Ovary (tissue), 9 donors: ENCODE measurements around the gene FBXW7. TPM values are rescaled to one million over a fixed set of nuclear protein-coding genes. Genes with fewer than 3 reads are reported as not detected.

ENCODE experiments used
- DNase-seq, 5 donors: peaks; one replicate each; pipeline ENCODE4 v3.0.0-alpha.2; 2019 to 2020
- H3K27ac ChIP-seq, 2 donors: fragments of 200-600 bp; one replicate each; pipeline versions ENCODE4 v1.5.1 to v1.8.0; 2019 to 2022
- H3K27me3 ChIP-seq: fragments of 200-600 bp; one replicate; pipeline ENCODE4 v1.8.0; 2022
- H3K36me3 ChIP-seq: fragments of 200-600 bp; sonication (generic); one replicate; pipeline ENCODE4 v1.5.1; 2019
- H3K4me1 ChIP-seq: one replicate; pipeline ENCODE4 v1.8.1; 2013; ENCODE audit warnings: mild to moderate bottlenecking, moderate library complexity; ENCODE audit not compliant: insufficient read depth
- H3K4me3 ChIP-seq: fragments of 200-600 bp; sonication (generic); one replicate; pipeline ENCODE4 v1.5.1; 2017
- H3K9me3 ChIP-seq, 2 donors: fragments of 200-600 bp in 1 of 2; sonication (generic) in 1 of 2; one replicate each; pipeline versions ENCODE4 v1.5.1 to v1.8.1; 2013 to 2019; ENCODE audit warnings: mild to moderate bottlenecking in 1 of 2, moderate library complexity in 1 of 2
- CTCF ChIP-seq, 3 donors: fragments of 450-650 bp in 2 of 3; fragments of 200-600 bp in 1 of 3; IDR thresholded peaks; one replicate each; pipeline versions ENCODE4 v1.5.1 to v1.8.0; 2016 to 2022; ENCODE audit warnings: antibody characterized with exemption in 3 of 3, mild to moderate bottlenecking in 1 of 3
- EP300 ChIP-seq: sonication (generic); formaldehyde crosslinking; IDR thresholded peaks from one replicate; pipeline ENCODE4 v1.6.1; 2017; ENCODE audit warnings: antibody characterized with exemption
- POLR2A ChIP-seq: fragments of 450-650 bp; IDR thresholded peaks from one replicate; pipeline ENCODE4 v1.6.1; 2017; ENCODE audit warnings: antibody characterized with exemption, mild to moderate bottlenecking, moderate library complexity
- WGBS, 3 donors: extraction: QIAGEN DNeasy Blood & Tissue Kit in 1 of 3; methylation state at CpG; one replicate each; pipeline versions ENCODE4 v1.1.5 to v1.1.7; 2013 to 2017; 5-methylcytosine and 5-hydroxymethylcytosine counted together
- intact Hi-C, 4 donors: fragments of 100-400 bp; cut with DNase I; formaldehyde crosslinking; loops; one replicate each; pipeline versions ENCODE4 v1.11.0 to v1.15.1; 2022 to 2023
- polyA plus RNA-seq, 2 donors: library from polyadenylated mRNA; stranded (reverse); fragments of 200-250 nt in 1 of 2; fragments of 350-450 nt in 1 of 2; fragmentation: Illumina TruSeq in 1 of 2; extraction: RNeasy Lipid Tissue Mini Kit (QIAGEN cat#74804) in 1 of 2; gene quantifications; one replicate each; pipeline ENCODE4 v1.2.3, GENCODE V29; 2013 to 2014
- total RNA-seq, 7 donors: library from RNA; depleted of rRNA in 2 of 7; stranded (reverse); fragments of >200 nt in 2 of 7; fragmentation: NEBNext Ultra II Directional in 3 of 7; extraction: Animal tissue kit (Norgen Biotek cat#: 25700) in 3 of 7; gene quantifications; one replicate each; pipeline versions ENCODE4 v1.1.0 to v1.2.4, GENCODE V29; 2016 to 2023
- donor health status: DM: no; HTN: no; CAD: no; lungs with moderate emphysema.
- donor health status: DM: no; HTN: no; CAD: no.
- donor health status: Bipolar disorder and iron deficiency.
- donor health status: DM: yes; HTN: yes; CAD: no.
- donor health status: DM: no; HTN: no; CAD: no.
- donor health status: DM: yes; HTN: yes; CAD: no.

The FBXW7 gene
- total and polyA plus RNA-seq, 9 donors: 9.1 to 66.8 (median 42.9) TPM

- WGBS, 3 donors: 85 to 91% (median 91%) methylated on average over 3 of the region's 3 CpGs
- intact Hi-C loops: no loop called here
These were observed 127.2 kb downstream of the FBXW7 start for GRCh38 chr4:152408514-152409327.

GRCh38 chr4:152401424-152401823 lies 134.5 kb downstream of the FBXW7 start:
- no peak for DNase-seq
- no peaks in the 10 kb centered on the region for H3K27me3 ChIP-seq
- H3K36me3 ChIP-seq: no peaks in the 10 kb centered on the region
- H3K27ac ChIP-seq: no peak overlapping the region
- TF ChIP-seq CTCF (IDR thresholded peaks at IDR 0.05): no peak
- TF ChIP-seq EP300: no peak
- no peak for TF ChIP-seq POLR2A
- H3K4me3 ChIP-seq: no peak overlapping the region
- 96 to 100% (median 99%) methylated on average over 3 of the region's 3 CpGs for WGBS, 3 donors
- H3K4me1 ChIP-seq: no peaks in the 10 kb centered on the region
- intact Hi-C loops: no loop called here
- H3K9me3 ChIP-seq: no peaks in the 10 kb centered on the region

More at GRCh38 chr4:152408514-152409327, 127.2 kb downstream of the FBXW7 start:
- H3K27me3 ChIP-seq: no peaks in the 10 kb centered on the region
- TF ChIP-seq EP300 (no peak), POLR2A (no peak), CTCF (IDR thresholded peaks at IDR 0.05) (no peak)
- H3K4me3 ChIP-seq: no peak overlapping the region
- no peaks in the 10 kb centered on the region for H3K4me1 ChIP-seq
- no peak for DNase-seq
- no peaks in the 10 kb centered on the region for H3K9me3 ChIP-seq
- no peak overlapping the region for H3K27ac ChIP-seq
- no peaks in the 10 kb centered on the region for H3K36me3 ChIP-seq

GRCh38 chr4:152399246-152399645 lies 136.6 kb downstream of the FBXW7 start:
- no peaks in the 10 kb centered on the region for H3K9me3 ChIP-seq
- no peaks in the 10 kb centered on the region for H3K4me1 ChIP-seq
- TF ChIP-seq EP300 (no peak), CTCF (IDR thresholded peaks at IDR 0.05) (no peak), POLR2A (no peak)
- intact Hi-C loops: no loop called here
- no peak overlapping the region for H3K4me3 ChIP-seq
- DNase-seq: no peak
- no peak overlapping the region for H3K27ac ChIP-seq
- no peaks in the 10 kb centered on the region for H3K36me3 ChIP-seq
- H3K27me3 ChIP-seq: no peaks in the 10 kb centered on the region

GRCh38 chr4:152398060-152398459 lies 137.8 kb downstream of the FBXW7 start:
- Histone ChIP-seq H3K36me3 (no peaks in the 10 kb centered on the region), H3K9me3 (no peaks in the 10 kb centered on the region), H3K27me3 (no peaks in the 10 kb centered on the region), H3K4me1 (no peaks in the 10 kb centered on the region), H3K4me3 (no peak overlapping the region), H3K27ac (no peak overlapping the region)
- no peak for TF ChIP-seq EP300
- TF ChIP-seq POLR2A: no peak
- TF ChIP-seq CTCF (IDR thresholded peaks at IDR 0.05): no peak
- WGBS, 3 donors: 79 to 84% (median 80%) methylated on average over 1 of the region's 1 CpG
- intact Hi-C loops: no loop called here
- no peak for DNase-seq
